Measurements from ENCODE around the gene SESN1.

DNA sequence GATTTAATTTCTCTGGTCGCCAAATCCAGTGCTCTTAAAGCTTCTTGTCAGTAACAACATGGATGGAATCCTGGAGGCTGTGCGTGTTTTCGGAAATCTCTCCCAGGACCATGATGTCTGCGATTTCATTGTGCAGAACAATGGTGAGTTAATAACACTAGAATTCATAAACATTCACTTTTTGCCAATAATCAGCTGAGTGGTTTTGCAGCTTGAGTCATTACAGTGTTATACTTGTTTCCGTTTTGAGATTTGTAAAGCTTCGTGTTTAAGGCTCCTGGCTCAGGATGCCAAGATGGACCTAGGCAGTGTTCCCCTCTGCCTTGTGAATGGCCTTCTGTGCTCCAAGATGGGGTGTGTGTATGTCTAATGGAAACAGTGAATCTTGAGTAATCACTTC is 132.7 kb downstream of the SESN1 start:
- TF ChIP-seq POLR2A (IDR thresholded peaks at IDR 0.05; ENCODE audit: low read depth, low read length) (no peak), POLR2AphosphoS5 (IDR thresholded peaks at IDR 0.05; ENCODE audit: low read depth, low read length) (no peak), TAF1 (IDR thresholded peaks at IDR 0.05; ENCODE audit: borderline replicate concordance, low read depth, low read length) (no peak)

All from GM12892 (cell line).